Stimulated activated CD4-positive, alpha-beta T cell treated with anti-CD3 and anti-CD28 coated beads, Interleukin-1b, Interleukin-23, amount 100 ng/mL, for 4 hours (primary cell): ENCODE data around the gene ABLIM1.
"Not testable (repeated sequence)": the region's sequence is repeated elsewhere in the genome, so short reads cannot be mapped to it uniquely, and the experiment has no call there.

Experiments
- DNase-seq, 2 donors: peaks; one replicate each; pipeline ENCODE4 v3.0.0-alpha.2; 2020; ENCODE audit warnings: low read depth in 2 of 2

ABLIM1 gene

GRCh38 chr10:114658175-114658574, at the start of gene ABLIM1:
TSS of gene ABLIM1 (minus strand) at chr10:114658275. CDS start at chr10:114658200, 75 bp downstream.
- DNase-seq = no peak

DNA sequence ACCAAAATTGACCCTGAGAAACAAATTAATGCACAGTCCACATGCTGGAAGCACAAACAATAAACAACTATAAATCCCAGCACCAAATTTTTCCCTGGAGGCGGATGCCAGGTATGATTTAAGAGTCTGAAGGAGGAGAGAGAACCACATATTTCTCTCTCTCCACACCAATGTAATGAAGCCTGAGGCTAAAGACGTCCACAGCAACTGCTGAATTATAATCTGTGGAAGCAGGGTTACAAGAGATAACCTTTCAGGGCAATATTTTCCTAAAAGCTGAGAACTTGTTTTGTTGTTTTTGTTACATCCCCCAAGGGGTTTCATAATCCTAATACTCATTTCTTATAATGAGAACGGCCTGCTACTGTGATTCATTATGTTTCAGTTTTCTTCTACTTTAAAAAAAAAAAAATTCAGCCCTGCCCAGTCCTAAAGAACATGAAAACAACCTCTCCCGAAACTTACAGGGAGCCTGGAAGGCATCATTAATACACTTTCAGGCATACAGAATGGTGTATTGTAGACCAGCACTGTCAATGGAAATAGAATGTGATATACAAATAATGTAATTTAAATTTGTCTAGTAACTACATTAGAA, 48.5 kb upstream of the ABLIM1 start:
- DNase-seq = no peak

- DNase-seq = no peak
Observed at GRCh38 chr10:114704679-114705078, 46.6 kb upstream of the ABLIM1 start.

DNA sequence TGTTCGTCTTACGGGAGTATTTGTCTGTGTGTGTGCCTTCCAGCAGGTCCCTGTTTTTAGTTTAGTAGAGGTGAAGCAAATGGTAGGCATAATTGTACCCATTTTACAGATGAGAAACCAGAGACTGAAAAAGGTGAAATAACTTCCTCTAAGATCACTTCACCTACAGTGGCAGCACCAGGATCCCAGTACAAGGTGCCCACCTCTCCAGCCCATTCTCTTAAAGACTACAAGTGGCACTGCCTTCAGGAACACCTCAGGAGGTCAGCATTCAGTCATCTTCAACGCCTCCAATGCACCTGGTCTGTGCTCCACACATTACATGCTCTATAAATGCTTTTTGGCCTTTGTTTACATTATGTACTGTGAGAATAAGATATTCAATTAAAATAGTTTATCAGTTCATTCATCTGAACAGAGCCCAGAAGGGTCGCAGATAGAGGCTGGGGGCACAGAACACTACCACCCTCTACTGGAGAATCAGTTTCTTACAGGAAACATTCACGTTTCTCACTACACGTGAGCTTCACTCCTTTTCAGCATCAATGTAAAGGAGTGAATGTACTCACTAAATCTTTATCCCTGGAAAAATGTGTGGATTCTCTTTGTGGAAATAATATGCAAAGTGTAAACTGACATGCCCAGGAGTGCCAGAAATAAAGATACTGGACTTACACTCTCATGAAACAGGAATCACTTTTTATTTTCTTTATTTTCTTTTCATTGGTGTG, 45.5 kb upstream of the ABLIM1 start:
- peak in 1 of 2 donors; percentile 2 for DNase-seq

- DNase-seq = no peak
Observed at GRCh38 chr10:114698271-114699061, 40.4 kb upstream of the ABLIM1 start.

DNA sequence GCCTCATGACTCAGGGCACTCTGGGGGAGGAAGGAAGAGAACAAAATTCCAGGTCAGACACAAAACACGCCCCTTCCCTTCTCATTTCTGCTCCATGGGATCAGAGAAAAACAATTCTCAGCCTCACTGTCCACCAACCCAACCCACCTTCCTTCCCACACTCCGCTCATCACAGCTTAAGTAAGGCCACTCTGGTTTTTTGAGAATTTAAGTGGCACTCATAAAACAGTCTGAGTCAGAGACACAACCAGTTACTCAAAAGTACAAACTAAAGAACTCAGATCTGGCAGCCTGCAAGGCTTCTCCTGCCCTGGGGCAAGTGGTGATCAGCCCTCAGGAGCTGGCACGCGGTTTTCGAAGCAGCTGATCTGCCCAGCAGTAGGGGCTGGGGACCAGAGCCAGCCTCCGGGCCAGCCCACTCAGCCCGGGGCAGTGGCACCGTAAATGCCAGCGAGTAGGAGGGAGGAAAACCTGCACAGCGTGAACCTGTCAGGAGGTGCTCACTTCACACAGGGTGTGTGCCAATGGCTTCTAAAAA, 39.1 kb upstream of the ABLIM1 start:
- no peak for DNase-seq

DNA sequence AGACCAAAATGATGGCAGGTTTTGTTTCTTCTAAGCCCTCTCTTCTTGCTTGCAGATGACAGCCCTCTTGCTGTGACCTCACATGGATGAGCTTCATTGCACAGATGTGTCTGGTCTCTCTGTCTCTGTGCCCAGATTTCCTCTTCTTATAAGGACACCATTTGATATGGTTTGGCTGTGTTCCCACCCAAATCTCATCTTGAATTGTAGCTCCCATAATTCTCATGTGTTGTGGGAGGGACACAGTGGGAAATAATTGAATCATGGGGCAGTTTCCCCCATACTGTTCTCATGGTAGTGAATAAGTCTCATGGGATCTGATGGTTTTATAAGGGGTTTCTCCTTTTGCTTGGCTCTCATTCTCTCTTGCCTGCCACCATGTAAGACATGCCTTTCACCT, 38.2 kb upstream of the ABLIM1 start:
- DNase-seq = not testable (repeated sequence)

GRCh38 chr10:114694752-114695151, 36.7 kb upstream of the ABLIM1 start:
- peak; percentile 5 to 17 for DNase-seq

DNA sequence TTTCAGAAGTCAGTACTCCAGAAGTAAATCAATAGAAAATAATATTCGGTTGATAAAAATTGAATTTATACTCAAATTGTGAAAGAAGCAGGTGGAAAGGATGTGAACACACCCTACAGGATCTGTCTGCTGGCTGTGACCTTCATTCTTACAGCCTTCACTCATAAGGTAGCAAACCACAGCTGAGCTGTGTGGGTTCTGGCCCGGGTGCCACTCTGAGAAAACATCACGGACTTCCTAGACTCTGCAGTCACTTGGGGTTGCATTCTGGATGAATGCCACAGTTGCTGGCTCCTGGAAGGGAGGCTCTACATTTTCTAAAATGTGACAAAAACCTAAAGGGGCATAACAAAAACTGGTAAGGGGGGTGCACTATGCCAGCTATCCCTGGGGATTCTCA, 36.0 kb upstream of the ABLIM1 start:
- no peak for DNase-seq

GRCh38 chr10:114691442-114691941, 33.4 kb upstream of the ABLIM1 start:
- DNase-seq = no peak

- DNase-seq = no peak
Observed at GRCh38 chr10:114688786-114689185, 30.7 kb upstream of the ABLIM1 start.

- no peak for DNase-seq
Observed at GRCh38 chr10:114687459-114687858, 29.4 kb upstream of the ABLIM1 start.

GRCh38 chr10:114686013-114686412, 27.9 kb upstream of the ABLIM1 start:
- no peak for DNase-seq

DNA sequence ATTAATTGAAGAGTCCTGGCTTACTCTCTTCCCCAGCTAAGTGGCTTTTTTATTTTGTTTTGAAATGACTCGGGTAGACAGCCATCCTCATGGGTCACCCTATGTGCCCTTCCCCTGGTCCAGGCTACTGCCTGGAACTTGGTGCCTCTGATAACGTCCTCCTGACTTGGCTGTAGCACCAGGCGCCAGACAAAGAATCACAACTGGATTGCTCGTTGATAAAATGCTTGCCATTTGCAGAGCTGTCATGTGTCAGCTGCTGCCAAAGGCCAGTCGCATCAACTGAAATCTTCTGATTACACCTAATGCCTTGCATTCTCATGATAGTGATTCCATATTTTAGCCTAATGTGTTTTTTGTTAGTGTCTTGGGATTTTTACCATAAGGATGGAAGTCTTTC, 27.4 kb upstream of the ABLIM1 start:
- DNase-seq = no peak

DNA sequence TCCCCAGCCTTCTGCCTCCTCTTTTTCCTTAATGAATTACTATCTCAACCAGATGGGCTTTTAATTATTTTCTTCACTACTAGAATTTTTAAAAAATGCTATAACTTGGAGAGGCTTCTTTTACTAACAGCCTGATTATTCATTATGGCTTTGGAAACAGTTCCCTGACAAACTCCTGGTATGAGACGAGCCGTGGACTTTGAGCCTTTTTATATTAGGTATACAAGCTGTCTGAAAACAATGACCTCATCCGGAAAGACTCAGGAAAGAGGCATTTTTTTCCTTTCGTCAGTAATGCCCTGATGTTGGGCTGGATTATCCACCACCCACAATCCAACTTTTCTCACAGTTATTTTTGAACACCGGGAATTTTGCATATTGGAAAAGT, 26.7 kb upstream of the ABLIM1 start:
- no peak for DNase-seq

GRCh38 chr10:114684084-114684821, 26.2 kb upstream of the ABLIM1 start:
- DNase-seq = no peak

GRCh38 chr10:114683593-114683992, 25.5 kb upstream of the ABLIM1 start:
- DNase-seq = no peak

DNA sequence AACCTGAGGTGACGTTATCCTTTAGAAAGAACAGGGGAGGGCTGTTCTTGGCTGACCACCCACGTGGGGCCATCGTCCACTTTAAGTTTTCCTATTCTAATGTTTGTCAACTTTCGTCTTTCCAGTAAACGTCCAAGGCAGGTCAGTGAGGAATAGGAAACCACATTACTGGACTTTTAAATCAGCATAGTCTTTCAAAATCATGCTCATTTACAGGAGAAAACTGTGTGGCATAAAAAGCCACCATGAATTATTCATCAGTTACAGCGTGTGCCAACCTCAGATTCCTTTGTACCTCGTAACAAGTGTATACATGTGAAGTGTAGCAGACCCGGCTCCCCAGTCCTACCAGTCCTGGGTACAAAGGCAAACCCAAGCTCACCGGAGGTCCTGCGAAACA, 25.1 kb upstream of the ABLIM1 start:
- DNase-seq = no peak

GRCh38 chr10:114682532-114682931, 24.5 kb upstream of the ABLIM1 start:
- no peak for DNase-seq

DNA sequence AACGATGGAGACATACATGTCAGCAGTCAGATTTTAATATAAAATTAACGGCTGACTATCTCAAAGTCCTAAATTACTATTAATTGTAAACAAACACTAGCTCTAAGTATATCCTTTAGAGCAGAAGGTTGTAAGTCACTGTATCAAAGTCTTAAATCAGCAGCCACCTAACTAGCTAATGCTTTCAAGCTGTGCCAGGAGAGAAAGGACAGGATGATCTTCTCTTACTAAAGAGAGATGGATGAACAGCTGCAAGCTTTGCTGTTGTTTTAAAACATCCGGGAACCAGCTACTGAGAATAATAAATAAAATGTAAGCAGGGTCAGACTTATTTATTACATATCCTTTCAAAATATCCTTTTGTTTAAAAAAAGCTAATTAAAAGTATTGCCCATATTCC, 24.0 kb upstream of the ABLIM1 start:
- DNase-seq = no peak

DNA sequence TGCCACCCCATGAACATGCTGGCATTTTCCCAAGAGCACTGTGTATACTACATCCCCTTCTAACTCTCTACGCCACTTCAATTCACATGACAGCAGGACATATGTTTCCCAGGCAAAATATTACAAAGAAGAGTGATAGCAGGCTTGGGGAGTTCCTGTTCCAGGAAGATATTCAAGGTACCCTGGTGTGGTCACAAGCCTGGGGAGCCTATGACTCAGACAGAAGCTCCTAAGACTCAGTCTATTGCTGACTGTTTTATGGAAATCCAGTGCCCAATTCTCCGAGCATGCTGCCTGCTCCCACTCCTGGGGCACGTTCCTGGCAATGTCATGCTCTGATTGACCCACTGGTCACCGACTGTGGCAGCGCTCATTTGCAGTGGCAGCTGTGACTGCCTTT, 23.5 kb upstream of the ABLIM1 start:
- no peak for DNase-seq
